ENCODE data around the gene UBE2QL1. TPM values are rescaled to one million over a fixed set of nuclear protein-coding genes. Genes with fewer than 3 reads are reported as not detected.

Gene UBE2QL1
- total RNA-seq, 1 experiment from 2014 or later, result not detected

DNA sequence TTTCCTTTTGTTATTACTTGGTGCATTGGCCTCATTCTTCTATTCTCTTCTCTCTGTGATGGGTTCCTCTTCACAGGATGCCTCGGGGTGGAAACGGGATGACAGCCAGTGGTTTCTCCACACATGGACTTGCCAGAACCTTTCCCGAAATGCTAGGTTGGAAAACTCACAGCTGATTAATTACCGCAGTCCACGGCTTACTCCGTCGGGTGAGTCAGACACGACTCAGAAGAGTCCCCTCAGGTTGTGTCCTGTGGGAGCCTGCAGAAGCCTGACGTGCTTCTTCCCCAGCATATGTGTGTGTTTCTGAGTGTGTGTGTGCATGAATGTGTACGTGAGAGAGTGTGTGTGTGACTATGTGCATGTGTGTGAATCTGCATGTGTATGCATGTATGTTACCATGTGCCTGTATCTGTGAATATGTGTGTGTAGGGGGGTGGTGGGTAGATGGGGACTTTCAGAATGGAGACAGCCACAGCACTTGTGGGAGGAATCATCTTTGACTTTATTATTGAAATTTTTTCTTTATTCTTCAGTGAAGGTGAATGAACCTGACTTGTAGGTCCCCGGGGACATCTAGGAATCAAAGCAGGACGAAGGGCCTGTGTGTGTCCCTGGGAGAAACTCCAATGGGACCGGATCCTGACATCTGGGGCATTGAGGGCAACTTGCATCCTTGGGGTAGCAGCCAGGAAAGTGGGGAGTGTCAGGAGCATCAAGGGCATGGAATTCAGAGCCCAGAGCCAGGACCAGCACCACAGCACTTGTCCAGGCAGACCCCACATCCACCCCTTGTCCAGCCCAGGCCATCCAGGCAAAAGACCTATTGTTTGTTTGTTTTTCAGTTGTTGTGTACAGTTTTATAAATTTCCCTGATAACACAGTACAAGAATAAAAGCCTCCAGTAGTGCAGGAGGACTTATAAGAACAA lies 48.4 kb upstream of the UBE2QL1 start:
- Histone ChIP-seq H3K36me3 (ENCODE audit: control insufficient read depth in 1 of 2, insufficient read depth in 2 of 2, low read length in 2 of 2) (no peaks in the 10 kb centered on the region), H3K27ac (ENCODE audit: low read depth, low read length) (no peak overlapping the region), H3K4me1 (ENCODE audit: control insufficient read depth in 1 of 2, insufficient read depth in 2 of 2, low read length in 2 of 2) (peaks cover 0 to 4% of the 10 kb centered on the region in 2 experiments; a peak in 1 of 4 replicates), H3K9ac (ENCODE audit: low read length) (no peak overlapping the region), H3K27me3 (ENCODE audit: insufficient read depth, low read length) (peaks cover 43% of the 10 kb centered on the region), H3K4me3 (replicated peaks in 1 of 2; ENCODE audit: low read depth in 1 of 2, low read length in 2 of 2) (no peak overlapping the region), H3K4me2 (ENCODE audit: low read length) (0 out of 2 replicates have a peak overlapping the region, but pooled peaks have one; percentile 10), H3K79me2 (ENCODE audit: insufficient read depth, low read length) (no peaks in the 10 kb centered on the region), H3K9me2 (ENCODE audit: insufficient read depth) (no peaks in the 10 kb centered on the region), H3K9me3 (ENCODE audit: control insufficient read depth in 1 of 2, insufficient read depth in 1 of 2, low read depth in 1 of 2, low read length in 2 of 2) (no peaks in the 10 kb centered on the region), H2AFZ (ENCODE audit: low read depth, low read length, poor library complexity, severe bottlenecking) (no peak overlapping the region), H4K20me1 (ENCODE audit: insufficient read depth) (no peaks in the 10 kb centered on the region)
- CTCF ChIA-PET, result no interaction called here
- TF ChIP-seq POLR2A (IDR thresholded peaks at IDR 0.05; ENCODE audit: borderline replicate concordance, extremely low read depth, insufficient read depth, insufficient read length) (no peak), FOSL1 (IDR thresholded peaks at IDR 0.05; ENCODE audit: low read depth) (0 out of 2 replicates have a peak, but pooled peaks have one; percentile 12)
- intact Hi-C loops (cut with micrococcal nuclease), result no loop called here
- BruUV-seq (replicated peaks), result no TSS peak
- DNase-seq (ENCODE audit: low read depth, low spot score) (no peak), ATAC-seq (peak; percentile 38; the same call in 1 of the 2 replicates)
- RAD21 ChIA-PET (ENCODE audit: low non-redundant PET in 1 of 2, low total read pairs in 2 of 2, uncharacterized antibody in 2 of 2, unreplicated experiment in 2 of 2), result no interaction called here
- POLR2A ChIA-PET, result no interaction called here

DNA sequence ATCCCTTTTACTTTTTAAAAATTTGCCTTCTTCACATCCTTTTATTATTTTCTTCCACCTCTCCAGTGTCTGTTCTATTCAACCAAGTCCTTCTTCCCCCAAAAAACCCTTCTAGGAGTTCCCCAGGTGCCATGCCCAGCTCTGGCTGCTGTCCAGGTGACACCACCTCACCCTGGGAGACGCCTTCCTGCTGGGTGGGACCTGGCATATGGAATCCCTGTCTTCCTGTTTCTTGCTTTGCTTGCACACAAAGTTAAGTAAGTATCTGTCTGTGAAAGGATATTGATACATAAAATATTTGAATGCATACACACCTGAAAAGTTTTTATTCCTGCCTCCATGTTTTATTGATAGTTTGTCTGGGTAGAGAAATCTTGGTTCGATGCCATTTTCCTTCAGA lies 47.2 kb upstream of the UBE2QL1 start:
- H3K9ac ChIP-seq (ENCODE audit: low read length), result no peak overlapping the region
- H3K79me2 ChIP-seq (ENCODE audit: insufficient read depth, low read length), result no peaks in the 10 kb centered on the region
- H3K27me3 ChIP-seq (ENCODE audit: insufficient read depth, low read length), result peaks cover 41% of the 10 kb centered on the region
- H3K4me3 ChIP-seq (replicated peaks in 1 of 2; ENCODE audit: low read depth in 1 of 2, low read length in 2 of 2), result no peak overlapping the region
- ChIA-PET CTCF (no interaction called here), RAD21 (ENCODE audit: low non-redundant PET in 1 of 2, low total read pairs in 2 of 2, uncharacterized antibody in 2 of 2, unreplicated experiment in 2 of 2) (no interaction called here), POLR2A (no interaction called here)
- no peaks in the 10 kb centered on the region for H3K36me3 ChIP-seq (ENCODE audit: control insufficient read depth in 1 of 2, insufficient read depth in 2 of 2, low read length in 2 of 2)
- BruUV-seq (replicated peaks), result no TSS peak
- no peaks in the 10 kb centered on the region for H4K20me1 ChIP-seq (ENCODE audit: insufficient read depth)
- peaks cover 0 to 4% of the 10 kb centered on the region in 2 experiments; a peak in 1 of 4 replicates for H3K4me1 ChIP-seq (ENCODE audit: control insufficient read depth in 1 of 2, insufficient read depth in 2 of 2, low read length in 2 of 2)
- H3K9me2 ChIP-seq (ENCODE audit: insufficient read depth), result no peaks in the 10 kb centered on the region
- intact Hi-C loops (cut with micrococcal nuclease), result no loop called here
- DNase-seq (ENCODE audit: low read depth, low spot score), result no peak
- H3K9me3 ChIP-seq (ENCODE audit: control insufficient read depth in 1 of 2, insufficient read depth in 1 of 2, low read depth in 1 of 2, low read length in 2 of 2), result no peaks in the 10 kb centered on the region
- no peak for ATAC-seq
- H3K27ac ChIP-seq (ENCODE audit: low read depth, low read length), result no peak overlapping the region
- H3K4me2 ChIP-seq (ENCODE audit: low read length), result no peak overlapping the region
- TF ChIP-seq FOSL1 (IDR thresholded peaks at IDR 0.05; ENCODE audit: low read depth) (no peak), ZBTB33 (IDR thresholded peaks at IDR 0.05; ENCODE audit: extremely low read depth, insufficient replicate concordance, low read length) (no peak), RAD21 (IDR thresholded peaks at IDR 0.05; ENCODE audit: low read depth) (no peak), ZNF274 (IDR thresholded peaks at IDR 0.05; ENCODE audit: low read depth, low read length) (no peak), ZFX (IDR thresholded peaks at IDR 0.05) (no peak), SP1 (IDR thresholded peaks at IDR 0.05; ENCODE audit: low read depth) (no peak), EGR1 (IDR thresholded peaks at IDR 0.05; ENCODE audit: low read depth) (no peak), CEBPB (IDR thresholded peaks at IDR 0.05; ENCODE audit: low read depth) (no peak), ELF1 (IDR thresholded peaks at IDR 0.05; ENCODE audit: borderline replicate concordance, low read depth) (no peak), POLR2AphosphoS5 (IDR thresholded peaks at IDR 0.05; ENCODE audit: low read depth, low read length) (no peak), SRF (IDR thresholded peaks at IDR 0.05; ENCODE audit: low read depth) (no peak), POLR2A (IDR thresholded peaks at IDR 0.05; ENCODE audit: borderline replicate concordance, extremely low read depth, insufficient read depth, insufficient read length) (no peak)
- TF ChIP-seq, protein P1, sequence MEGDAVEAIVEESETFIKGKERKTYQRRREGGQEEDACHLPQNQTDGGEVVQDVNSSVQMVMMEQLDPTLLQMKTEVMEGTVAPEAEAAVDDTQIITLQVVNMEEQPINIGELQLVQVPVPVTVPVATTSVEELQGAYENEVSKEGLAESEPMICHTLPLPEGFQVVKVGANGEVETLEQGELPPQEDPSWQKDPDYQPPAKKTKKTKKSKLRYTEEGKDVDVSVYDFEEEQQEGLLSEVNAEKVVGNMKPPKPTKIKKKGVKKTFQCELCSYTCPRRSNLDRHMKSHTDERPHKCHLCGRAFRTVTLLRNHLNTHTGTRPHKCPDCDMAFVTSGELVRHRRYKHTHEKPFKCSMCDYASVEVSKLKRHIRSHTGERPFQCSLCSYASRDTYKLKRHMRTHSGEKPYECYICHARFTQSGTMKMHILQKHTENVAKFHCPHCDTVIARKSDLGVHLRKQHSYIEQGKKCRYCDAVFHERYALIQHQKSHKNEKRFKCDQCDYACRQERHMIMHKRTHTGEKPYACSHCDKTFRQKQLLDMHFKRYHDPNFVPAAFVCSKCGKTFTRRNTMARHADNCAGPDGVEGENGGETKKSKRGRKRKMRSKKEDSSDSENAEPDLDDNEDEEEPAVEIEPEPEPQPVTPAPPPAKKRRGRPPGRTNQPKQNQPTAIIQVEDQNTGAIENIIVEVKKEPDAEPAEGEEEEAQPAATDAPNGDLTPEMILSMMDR (IDR thresholded peaks at IDR 0.05 in 2 of 3, conservative IDR thresholded peaks at IDR 0.05 in 1 of 3; ENCODE audit: borderline replicate concordance in 1 of 3, insufficient read depth in 1 of 3, low read depth in 2 of 3, low read length in 2 of 3), result no peak
- no peak overlapping the region for H2AFZ ChIP-seq (ENCODE audit: low read depth, low read length, poor library complexity, severe bottlenecking)

Measured in HCT116 (cell line).